ENCODE measurements around the gene GPATCH1. TPM values are rescaled to one million over a fixed set of nuclear protein-coding genes. Genes with fewer than 3 reads are reported as not detected.
A peak's percentile ranks its signal among the peaks of the same experiment; 100 is the strongest.

Gene GPATCH1
- total and polyA plus RNA-seq, 9 of the 15 experiments (the other 6 are each of a cell fraction or from before 2014, with no cell fraction given), result 3.7 to 9.7 (median 7.7) TPM

- peak; percentile 74 for TF ChIP-seq MGA (IDR thresholded peaks at IDR 0.05)
- TF ChIP-seq MED1 (CRISPR knock-in tag; IDR thresholded peaks at IDR 0.05; ENCODE audit: borderline replicate concordance), result no peak
- TF ChIP-seq CEBPB (tag; IDR thresholded peaks at IDR 0.05), result no peak
- no peak for TF ChIP-seq HDAC6 (IDR thresholded peaks at IDR 0.05; ENCODE audit: low read depth, low read length)
- TF ChIP-seq HDAC8 (tag; IDR thresholded peaks at IDR 0.05), result 0 out of 2 replicates have a peak, but pooled peaks have one; percentile 8
- TF ChIP-seq ZFPM2 (CRISPR knock-in tag; IDR thresholded peaks at IDR 0.05), result no peak
- peak; percentile 60; the same call in 1 of the 2 replicates for TF ChIP-seq NKRF (IDR thresholded peaks at IDR 0.05; ENCODE audit: borderline replicate concordance)
- no peak for TF ChIP-seq KLF13 (tag; IDR thresholded peaks at IDR 0.05; ENCODE audit: borderline replicate concordance, low read depth)
- TF ChIP-seq KLF16 (IDR thresholded peaks at IDR 0.05), result no peak
- TF ChIP-seq ZC3H4 (CRISPR knock-in tag; IDR thresholded peaks at IDR 0.05; ENCODE audit: borderline replicate concordance), result no peak
- peak; percentile 81; the same call in 1 of the 2 replicates for TF ChIP-seq MTA3 (IDR thresholded peaks at IDR 0.05; ENCODE audit: borderline replicate concordance)
- TF ChIP-seq ZNF511 (CRISPR knock-in tag; IDR thresholded peaks at IDR 0.05), result no peak
- no peak for TF ChIP-seq ATF7 (IDR thresholded peaks at IDR 0.05)
- TF ChIP-seq ZNF668 (CRISPR knock-in tag; IDR thresholded peaks at IDR 0.05), result no peak
- TF ChIP-seq ZSCAN32 (CRISPR knock-in tag; IDR thresholded peaks at IDR 0.05), result no peak
Measured at GRCh38 chr19:33177417-33177979, 96.5 kb downstream of the GPATCH1 start (continued).

Measured in K562 (cell line).